ENCODE measurements around the gene CTSL. TPM values are rescaled to one million over a fixed set of nuclear protein-coding genes. Genes with fewer than 3 reads are reported as not detected.
"Not testable (repeated sequence)": the region's sequence is repeated elsewhere in the genome, so short reads cannot be mapped to it uniquely, and the experiment has no call there.

The CTSL gene
- total and polyA plus RNA-seq, 3 donors from 2014 or later, result 100 to 185 (median 105) TPM

DNA sequence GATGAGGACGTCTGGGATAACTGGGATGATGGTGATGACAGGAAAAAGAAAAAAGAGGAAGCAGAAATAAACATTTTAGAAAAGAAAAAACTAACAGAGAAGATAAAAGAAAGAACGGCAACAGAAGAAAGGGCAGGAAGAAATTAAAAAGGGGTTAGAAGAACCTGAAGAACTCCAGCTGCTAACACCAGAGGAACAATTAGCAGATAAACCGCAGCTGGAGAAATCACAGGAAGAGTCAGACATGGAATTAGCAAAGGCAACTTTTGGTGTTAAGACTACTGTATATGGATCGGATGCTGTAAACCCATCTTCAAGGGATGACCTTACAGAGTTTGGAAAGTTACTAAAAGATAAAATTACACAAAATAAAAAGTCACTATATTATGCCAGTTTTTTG lies 15.4 kb downstream of the CTSL start:
- Histone ChIP-seq H3K27ac (no peak overlapping the region), H3K36me3 (ENCODE audit: low read depth, missing control alignments) (no peaks in the 10 kb centered on the region), H3K4me1 (no peaks in the 10 kb centered on the region), H3K4me3 (no peak overlapping the region), H3K27me3 (no peaks in the 10 kb centered on the region), H3K9me3 (no peaks in the 10 kb centered on the region)
- TF ChIP-seq, protein P1, sequence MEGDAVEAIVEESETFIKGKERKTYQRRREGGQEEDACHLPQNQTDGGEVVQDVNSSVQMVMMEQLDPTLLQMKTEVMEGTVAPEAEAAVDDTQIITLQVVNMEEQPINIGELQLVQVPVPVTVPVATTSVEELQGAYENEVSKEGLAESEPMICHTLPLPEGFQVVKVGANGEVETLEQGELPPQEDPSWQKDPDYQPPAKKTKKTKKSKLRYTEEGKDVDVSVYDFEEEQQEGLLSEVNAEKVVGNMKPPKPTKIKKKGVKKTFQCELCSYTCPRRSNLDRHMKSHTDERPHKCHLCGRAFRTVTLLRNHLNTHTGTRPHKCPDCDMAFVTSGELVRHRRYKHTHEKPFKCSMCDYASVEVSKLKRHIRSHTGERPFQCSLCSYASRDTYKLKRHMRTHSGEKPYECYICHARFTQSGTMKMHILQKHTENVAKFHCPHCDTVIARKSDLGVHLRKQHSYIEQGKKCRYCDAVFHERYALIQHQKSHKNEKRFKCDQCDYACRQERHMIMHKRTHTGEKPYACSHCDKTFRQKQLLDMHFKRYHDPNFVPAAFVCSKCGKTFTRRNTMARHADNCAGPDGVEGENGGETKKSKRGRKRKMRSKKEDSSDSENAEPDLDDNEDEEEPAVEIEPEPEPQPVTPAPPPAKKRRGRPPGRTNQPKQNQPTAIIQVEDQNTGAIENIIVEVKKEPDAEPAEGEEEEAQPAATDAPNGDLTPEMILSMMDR (IDR thresholded peaks at IDR 0.05), result no peak
- TF ChIP-seq POLR2A (IDR thresholded peaks at IDR 0.05), result no peak
- no peak for DNase-seq
- 26 to 31% methylated on average over 4 of the region's 4 CpGs for WGBS, 2 donors
- intact Hi-C loops (cut with DNase I; ENCODE audit: low total_unique reads), result no loop called here

DNA sequence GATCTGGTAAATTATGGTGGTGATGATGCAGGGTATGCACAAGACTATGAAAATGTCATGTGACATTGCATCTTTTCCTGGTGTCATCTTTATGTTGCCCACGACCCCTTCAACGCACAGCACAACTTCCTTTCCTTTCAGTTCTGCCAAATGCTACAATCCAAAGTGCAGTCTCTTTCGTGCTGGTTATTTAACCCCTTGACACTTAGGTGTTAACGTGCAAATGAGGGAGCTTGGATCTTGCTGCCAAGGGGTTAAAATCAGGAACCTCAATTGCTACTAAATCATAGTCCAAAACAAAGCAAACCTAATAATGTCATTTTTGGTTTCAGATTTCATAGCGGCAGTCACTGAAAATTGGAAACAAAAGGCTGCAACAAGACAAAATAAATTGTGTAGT lies 16.0 kb downstream of the CTSL start:
- no peaks in the 10 kb centered on the region for H3K36me3 ChIP-seq (ENCODE audit: low read depth, missing control alignments)
- WGBS, 2 donors, result 30 to 46% methylated on average over 5 of the region's 5 CpGs
- H3K27ac ChIP-seq, result no peak overlapping the region
- no peak overlapping the region for H3K4me3 ChIP-seq
- H3K27me3 ChIP-seq, result no peaks in the 10 kb centered on the region
- TF ChIP-seq, protein P1 (IDR thresholded peaks at IDR 0.05), result no peak
- TF ChIP-seq POLR2A (IDR thresholded peaks at IDR 0.05), result no peak
- H3K4me1 ChIP-seq, result no peaks in the 10 kb centered on the region
- intact Hi-C loops (cut with DNase I; ENCODE audit: low total_unique reads), result no loop called here
- H3K9me3 ChIP-seq, result no peaks in the 10 kb centered on the region
- no peak for DNase-seq

DNA sequence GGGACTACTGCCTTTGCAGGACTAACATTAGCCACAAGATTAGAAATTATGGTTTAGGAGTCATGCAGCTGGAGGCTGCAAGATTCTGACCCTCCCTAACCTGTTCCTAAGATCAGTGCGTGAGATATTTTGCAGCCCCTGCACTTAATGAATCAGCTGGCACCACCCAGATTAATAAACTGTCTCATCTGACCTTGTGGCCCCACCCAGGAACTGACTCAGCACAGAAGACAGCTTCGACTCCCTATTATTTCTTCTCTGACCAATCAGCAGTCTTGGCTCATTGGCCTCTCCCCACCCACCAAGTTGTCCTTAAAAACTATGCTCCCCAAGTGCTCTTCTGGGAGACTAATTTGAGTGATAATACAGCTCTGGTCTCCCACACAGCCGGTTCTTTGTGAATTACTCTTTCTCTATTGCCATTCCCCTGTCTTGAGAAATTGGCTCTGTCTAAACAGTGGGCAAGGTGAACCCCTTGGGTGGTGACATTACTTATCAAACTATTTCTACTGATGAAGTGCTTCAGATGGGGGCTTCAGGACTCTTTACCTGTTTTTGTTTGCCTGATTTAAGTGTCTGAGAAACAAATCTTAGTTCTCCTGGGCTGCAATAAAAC lies 17.0 kb downstream of the CTSL start:
- 86 to 94% methylated on average over 3 of the region's 3 CpGs for WGBS, 2 donors
- Histone ChIP-seq H3K9me3 (no peaks in the 10 kb centered on the region), H3K4me1 (no peaks in the 10 kb centered on the region), H3K4me3 (no peak overlapping the region), H3K27me3 (no peaks in the 10 kb centered on the region), H3K36me3 (ENCODE audit: low read depth, missing control alignments) (no peaks in the 10 kb centered on the region), H3K27ac (no peak overlapping the region)
- TF ChIP-seq POLR2A (IDR thresholded peaks at IDR 0.05), result no peak
- TF ChIP-seq, protein P1 (IDR thresholded peaks at IDR 0.05), result no peak
- no peak for DNase-seq
- intact Hi-C loops (cut with DNase I; ENCODE audit: low total_unique reads), result no loop called here

DNA sequence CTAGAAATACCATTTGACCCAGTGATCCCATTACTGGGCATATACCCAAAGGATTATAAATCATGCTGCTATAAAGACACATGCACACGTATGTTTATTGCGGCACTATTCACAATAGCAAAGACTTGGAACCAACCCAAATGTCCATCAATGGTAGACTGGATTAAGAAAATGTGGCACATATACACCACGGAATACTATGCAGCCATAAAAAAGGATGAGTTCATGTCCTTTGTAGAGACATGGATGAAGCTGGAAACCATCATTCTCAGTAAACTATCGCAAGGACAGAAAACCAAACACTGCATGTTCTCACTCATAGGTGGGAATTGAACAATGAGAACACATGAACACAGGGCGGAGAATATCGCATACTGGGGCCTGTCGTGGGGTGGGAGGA lies 18.3 kb downstream of the CTSL start:
- H3K4me3 ChIP-seq; H3K27ac ChIP-seq; H3K4me1 ChIP-seq; H3K9me3 ChIP-seq; intact Hi-C loops (cut with DNase I; ENCODE audit: low total_unique reads); H3K36me3 ChIP-seq (ENCODE audit: low read depth, missing control alignments); H3K27me3 ChIP-seq; DNase-seq: not testable (repeated sequence)
- 93 to 95% methylated on average over 6 to 7 of the region's 7 CpGs for WGBS, 2 donors

DNA sequence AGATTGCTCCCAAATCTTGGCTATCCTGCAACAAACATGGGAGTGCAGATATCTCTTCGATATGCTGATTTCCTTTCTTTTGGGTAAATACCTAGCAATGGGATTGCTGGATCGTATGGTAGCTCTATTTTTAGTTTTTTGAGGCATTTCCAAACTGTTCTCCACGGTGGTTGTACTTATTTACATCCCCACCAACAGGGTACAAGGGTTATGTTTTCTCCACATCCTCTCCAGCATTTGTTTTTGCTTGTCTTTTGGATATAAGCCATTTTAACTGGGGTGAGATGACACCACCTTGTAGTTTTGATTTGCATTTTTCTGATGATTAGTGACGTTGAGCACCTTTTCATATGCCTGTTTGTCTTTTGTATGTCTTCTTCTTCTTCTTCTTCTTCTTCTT lies 20.3 kb downstream of the CTSL start:
- 79 to 82% methylated on average over 4 of the region's 4 CpGs for WGBS, 2 donors
- no peaks in the 10 kb centered on the region for H3K27me3 ChIP-seq
- H3K4me1 ChIP-seq, result no peaks in the 10 kb centered on the region
- TF ChIP-seq, protein P1 (IDR thresholded peaks at IDR 0.05), result no peak
- TF ChIP-seq POLR2A (IDR thresholded peaks at IDR 0.05), result no peak
- intact Hi-C loops (cut with DNase I; ENCODE audit: low total_unique reads), result no loop called here
- no peaks in the 10 kb centered on the region for H3K36me3 ChIP-seq (ENCODE audit: low read depth, missing control alignments)
- no peak overlapping the region for H3K4me3 ChIP-seq
- no peak overlapping the region for H3K27ac ChIP-seq
- DNase-seq, result no peak
- no peaks in the 10 kb centered on the region for H3K9me3 ChIP-seq
